ENCODE results near the gene SMPD4. TPM values are rescaled to one million over a fixed set of nuclear protein-coding genes. Genes with fewer than 3 reads are reported as not detected.
"Not testable (repeated sequence)": the region's sequence is repeated elsewhere in the genome, so short reads cannot be mapped to it uniquely, and the experiment has no call there.

SMPD4 gene
- total and polyA plus RNA-seq, 9 of the 15 experiments (the other 6 are each of a cell fraction or from before 2014, with no cell fraction given) = 7.5 to 123 (median 35.7) TPM

DNA sequence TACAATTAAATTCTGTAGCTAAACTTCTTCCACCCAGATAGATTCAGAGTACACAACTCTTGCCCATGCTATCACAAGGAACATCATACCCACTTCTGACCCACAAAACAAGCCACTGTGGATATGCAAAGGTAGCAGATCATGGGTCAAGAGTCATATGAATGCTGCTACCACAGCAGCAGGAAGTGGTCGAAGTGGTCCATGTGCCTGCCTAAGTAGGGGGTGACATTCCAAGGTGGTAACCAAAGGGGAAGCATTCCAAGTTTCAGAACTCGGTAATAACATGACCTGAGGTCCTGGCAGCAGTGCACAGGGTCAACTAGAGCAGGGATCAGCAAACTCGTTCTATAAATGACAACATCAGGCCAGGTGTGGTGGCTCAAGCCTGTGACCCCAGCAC, 11.0 kb upstream of the SMPD4 start:
- H3K9me1 ChIP-seq (ENCODE audit: control insufficient read depth, insufficient read depth, low read length); H3K27ac ChIP-seq (ENCODE audit: extremely low read depth, low read depth, low read length); H3K27me3 ChIP-seq (ENCODE audit: control insufficient read depth in 2 of 2, insufficient read depth in 2 of 2, low read length in 2 of 2); H3K4me1 ChIP-seq (replicated peaks in 1 of 2; ENCODE audit: control insufficient read depth in 2 of 2, insufficient read depth in 2 of 2, low read length in 2 of 2); H3K9ac ChIP-seq (ENCODE audit: insufficient read depth in 1 of 2, low read depth in 2 of 2, low read length in 2 of 2); H3K4me2 ChIP-seq (ENCODE audit: insufficient read depth, low read length); BruUV-seq (replicated peaks); ATAC-seq; H3K9me3 ChIP-seq (replicated peaks; ENCODE audit: control insufficient read depth, insufficient read depth, low read depth, low read length); CTCF ChIA-PET (ENCODE audit: low intra/inter-chr PET ratio); H3K79me2 ChIP-seq (ENCODE audit: control insufficient read depth, insufficient read depth, low read length); DNase-seq (ENCODE audit: extremely low read depth in 1 of 4, low spot score in 3 of 4); H4K20me1 ChIP-seq (replicated peaks; ENCODE audit: control insufficient read depth, insufficient read depth, low read length); in situ Hi-C loops (cut with MboI); H3K36me3 ChIP-seq (ENCODE audit: control insufficient read depth, insufficient read depth, low read length); FAIRE-seq; POLR2A ChIA-PET; H3K4me3 ChIP-seq; intact Hi-C loops (cut with micrococcal nuclease); H2AFZ ChIP-seq (ENCODE audit: low read depth, low read length): not testable (repeated sequence)
- 52% methylated on average over 2 of the region's 3 CpGs for WGBS (ENCODE audit: insufficient coverage, low coverage, missing lambda C conversion rate)

GRCh38 chr2:130191319-130191718, 9.9 kb upstream of the SMPD4 start:
- H3K27me3 ChIP-seq (ENCODE audit: control insufficient read depth in 2 of 2, insufficient read depth in 2 of 2, low read length in 2 of 2); CTCF ChIA-PET (ENCODE audit: low intra/inter-chr PET ratio); H3K79me2 ChIP-seq (ENCODE audit: control insufficient read depth, insufficient read depth, low read length); ATAC-seq; FAIRE-seq; DNase-seq (ENCODE audit: extremely low read depth in 1 of 4, low spot score in 3 of 4); BruUV-seq (replicated peaks); intact Hi-C loops (cut with micrococcal nuclease); H3K9me3 ChIP-seq (replicated peaks; ENCODE audit: control insufficient read depth, insufficient read depth, low read depth, low read length); H3K4me2 ChIP-seq (ENCODE audit: insufficient read depth, low read length); in situ Hi-C loops (cut with MboI); POLR2A ChIA-PET; H3K27ac ChIP-seq (ENCODE audit: extremely low read depth, low read depth, low read length); H4K20me1 ChIP-seq (replicated peaks; ENCODE audit: control insufficient read depth, insufficient read depth, low read length); H3K4me1 ChIP-seq (replicated peaks in 1 of 2; ENCODE audit: control insufficient read depth in 2 of 2, insufficient read depth in 2 of 2, low read length in 2 of 2); H3K9me1 ChIP-seq (ENCODE audit: control insufficient read depth, insufficient read depth, low read length); H2AFZ ChIP-seq (ENCODE audit: low read depth, low read length); H3K36me3 ChIP-seq (ENCODE audit: control insufficient read depth, insufficient read depth, low read length); H3K4me3 ChIP-seq: not testable (repeated sequence)
- WGBS (ENCODE audit: insufficient coverage, low coverage, missing lambda C conversion rate) = 41% methylated on average over 6 of the region's 6 CpGs
- TF ChIP-seq MAFG (tag; conservative IDR thresholded peaks at IDR 0.05) = peak; percentile 70
- peak; percentile 96 for TF ChIP-seq ZNF316 (IDR thresholded peaks at IDR 0.05)
- TF ChIP-seq MAFF (IDR thresholded peaks at IDR 0.05; ENCODE audit: low read length) = peak; percentile 75
- peak; percentile 88 for TF ChIP-seq C11orf30 (IDR thresholded peaks at IDR 0.05; ENCODE audit: low read depth)
- TF ChIP-seq MAFK (IDR thresholded peaks at IDR 0.05; ENCODE audit: low read length) = peak; percentile 63; the same call in 1 of the 2 replicates
- 0 out of 4 replicates have a peak overlapping the region, but pooled peaks of 1 of the 2 experiments have one; percentile 77 for H3K9ac ChIP-seq (ENCODE audit: insufficient read depth in 1 of 2, low read depth in 2 of 2, low read length in 2 of 2)
